Neural cell (in vitro differentiated cells): ENCODE measurements around the gene KCNA4. TPM values are rescaled to one million over a fixed set of nuclear protein-coding genes. Genes with fewer than 3 reads are reported as not detected.
A peak's percentile ranks its signal among the peaks of the same experiment; 100 is the strongest.

Experiments
- H2AFZ ChIP-seq: fragments of 200-600, 300-800 bp; sonication (generic), shearing (Covaris generic); 2 replicates; pipeline ENCODE4 v1.6.0; 2014; ENCODE audit warnings: low read depth, mild to moderate bottlenecking, antibody characterized with exemption, low read length, moderate library complexity
- H3F3A ChIP-seq: fragments of 200-600 bp; shearing (Covaris generic); 2 replicates; pipeline ENCODE4 v1.6.1; 2016; ENCODE audit warnings: mild to moderate bottlenecking, moderate library complexity, mixed read lengths, antibody characterized with exemption, low read length; ENCODE audit not compliant: insufficient read depth, poor library complexity, severe bottlenecking
- H3K27ac ChIP-seq: fragments of 200-600, 300-800 bp; sonication (generic), shearing (Covaris generic); 2 replicates; pipeline ENCODE4 v1.5.1; 2014; ENCODE audit warnings: mild to moderate bottlenecking, low read length, moderate library complexity
- H3K27me3 ChIP-seq: fragments of 300-800, 200-600 bp; sonication (generic), shearing (Covaris generic); 2 replicates; pipeline ENCODE4 v1.6.0; 2014; ENCODE audit warnings: mild to moderate bottlenecking, low read depth, low read length, moderate library complexity; ENCODE audit not compliant: insufficient read depth
- H3K36me3 ChIP-seq: fragments of 300-800, 200-600 bp; sonication (generic), shearing (Covaris generic); 2 replicates; pipeline ENCODE4 v1.5.1; 2014; ENCODE audit warnings: mild to moderate bottlenecking, antibody characterized with exemption, low read length, moderate library complexity; ENCODE audit not compliant: insufficient read depth
- H3K4me2 ChIP-seq: fragments of 300-800, 200-600 bp; sonication (generic), shearing (Covaris generic); 2 replicates; pipeline ENCODE4 v1.6.0; 2014; ENCODE audit warnings: mild to moderate bottlenecking, low read length
- H3K4me3 ChIP-seq: fragments of 300-800, 200-600 bp; sonication (generic), shearing (Covaris generic); 2 replicates; pipeline ENCODE4 v1.5.1; 2014; ENCODE audit warnings: mild to moderate bottlenecking, low read length, moderate library complexity
- H3K79me2 ChIP-seq: fragments of 200-600 bp; shearing (Covaris generic); replicated peaks from 2 replicates; pipeline ENCODE4 v1.6.0; 2014; ENCODE audit warnings: mild to moderate bottlenecking, low read length, moderate library complexity; ENCODE audit not compliant: insufficient read depth
- H3K9ac ChIP-seq: fragments of 300-800, 200-600 bp; sonication (generic), shearing (Covaris generic); 2 replicates; pipeline ENCODE4 v1.6.1; 2016; ENCODE audit warnings: mild to moderate bottlenecking, low read length, mixed read lengths
- H3K9me2 ChIP-seq: fragments of 200-600 bp; shearing (Covaris generic); 2 replicates; pipeline ENCODE4 v1.6.1; 2016; ENCODE audit warnings: mild to moderate bottlenecking, low read length, mixed read lengths; ENCODE audit not compliant: insufficient read depth
- H3K9me3 ChIP-seq: fragments of 200-600, 300-800 bp; sonication (generic), shearing (Covaris generic); 2 replicates; pipeline ENCODE4 v1.6.1; 2016; ENCODE audit warnings: mild to moderate bottlenecking, mixed run types, low read length, moderate library complexity, mixed read lengths
- H4K20me1 ChIP-seq: fragments of 200-600 bp; shearing (Covaris generic); 2 replicates; pipeline ENCODE4 v1.6.1; 2016; ENCODE audit warnings: mild to moderate bottlenecking, mixed run types; ENCODE audit not compliant: insufficient read depth
- EP300 ChIP-seq: fragments of 450-650 bp; conservative IDR thresholded peaks from 2 replicates; pipeline ENCODE4 v1.6.1; 2014; ENCODE audit warnings: antibody characterized with exemption, mild to moderate bottlenecking, moderate library complexity; ENCODE audit not compliant: poor library complexity, severe bottlenecking
- POLR2AphosphoS5 ChIP-seq: IDR thresholded peaks from 2 replicates; pipeline ENCODE4 v1.6.1; 2012
- TAF1 ChIP-seq: IDR thresholded peaks from 2 replicates; pipeline ENCODE4 v1.6.1; 2012; ENCODE audit warnings: low read depth
- polyA plus RNA-seq: library from polyadenylated mRNA; depleted of rRNA; stranded (reverse); fragments of >200 nt; gene quantifications from 2 replicates; pipeline ENCODE4 v1.2.3, GENCODE V29; 2014
- TF ChIP-seq, protein P1 (sequence below): fragments of 450-650 bp; IDR thresholded peaks from 2 replicates; pipeline ENCODE4 v1.5.1; 2014; ENCODE audit warnings: antibody characterized with exemption, mild to moderate bottlenecking, moderate library complexity; ENCODE audit not compliant: poor library complexity, severe bottlenecking
- TF ChIP-seq, protein P2 (sequence below): IDR thresholded peaks from 2 replicates; pipeline ENCODE4 v1.6.1; 2012; ENCODE audit warnings: borderline replicate concordance

The KCNA4 gene
- polyA plus RNA-seq, 1 donor from 2014 or later, result 5.9 TPM

DNA sequence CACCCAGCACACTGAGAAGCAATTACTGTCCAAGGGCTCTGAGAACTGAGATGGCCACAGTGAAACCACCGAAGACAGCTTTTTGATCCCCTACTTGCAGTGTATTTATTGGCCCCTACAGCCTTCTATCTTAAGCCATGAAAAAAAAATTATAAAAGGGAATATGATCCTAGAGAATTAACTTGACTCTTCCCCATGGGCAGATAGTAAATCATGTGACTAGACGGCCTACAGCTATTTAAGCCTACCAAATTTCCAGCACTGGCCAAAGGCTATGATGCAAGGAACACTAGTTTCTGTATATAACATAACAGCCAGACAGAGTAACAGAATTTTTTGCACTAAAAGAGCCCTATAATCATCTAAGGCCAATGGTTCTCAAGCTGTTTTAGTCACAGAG lies 53.8 kb downstream of the KCNA4 start:
- Histone ChIP-seq H3K36me3 (no peaks in the 10 kb centered on the region), H3K79me2 (no peaks in the 10 kb centered on the region), H2AFZ (no peak overlapping the region), H3K9ac (no peak overlapping the region), H3F3A (no peaks in the 10 kb centered on the region), H3K27me3 (no peaks in the 10 kb centered on the region), H3K4me3 (no peak overlapping the region), H4K20me1 (no peaks in the 10 kb centered on the region), H3K4me2 (no peak overlapping the region), H3K27ac (no peak overlapping the region), H3K9me2 (no peaks in the 10 kb centered on the region), H3K9me3 (no peaks in the 10 kb centered on the region)
- TF ChIP-seq, protein P1, sequence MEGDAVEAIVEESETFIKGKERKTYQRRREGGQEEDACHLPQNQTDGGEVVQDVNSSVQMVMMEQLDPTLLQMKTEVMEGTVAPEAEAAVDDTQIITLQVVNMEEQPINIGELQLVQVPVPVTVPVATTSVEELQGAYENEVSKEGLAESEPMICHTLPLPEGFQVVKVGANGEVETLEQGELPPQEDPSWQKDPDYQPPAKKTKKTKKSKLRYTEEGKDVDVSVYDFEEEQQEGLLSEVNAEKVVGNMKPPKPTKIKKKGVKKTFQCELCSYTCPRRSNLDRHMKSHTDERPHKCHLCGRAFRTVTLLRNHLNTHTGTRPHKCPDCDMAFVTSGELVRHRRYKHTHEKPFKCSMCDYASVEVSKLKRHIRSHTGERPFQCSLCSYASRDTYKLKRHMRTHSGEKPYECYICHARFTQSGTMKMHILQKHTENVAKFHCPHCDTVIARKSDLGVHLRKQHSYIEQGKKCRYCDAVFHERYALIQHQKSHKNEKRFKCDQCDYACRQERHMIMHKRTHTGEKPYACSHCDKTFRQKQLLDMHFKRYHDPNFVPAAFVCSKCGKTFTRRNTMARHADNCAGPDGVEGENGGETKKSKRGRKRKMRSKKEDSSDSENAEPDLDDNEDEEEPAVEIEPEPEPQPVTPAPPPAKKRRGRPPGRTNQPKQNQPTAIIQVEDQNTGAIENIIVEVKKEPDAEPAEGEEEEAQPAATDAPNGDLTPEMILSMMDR, result no peak
- no peak for TF ChIP-seq TAF1
- TF ChIP-seq, protein P2, sequence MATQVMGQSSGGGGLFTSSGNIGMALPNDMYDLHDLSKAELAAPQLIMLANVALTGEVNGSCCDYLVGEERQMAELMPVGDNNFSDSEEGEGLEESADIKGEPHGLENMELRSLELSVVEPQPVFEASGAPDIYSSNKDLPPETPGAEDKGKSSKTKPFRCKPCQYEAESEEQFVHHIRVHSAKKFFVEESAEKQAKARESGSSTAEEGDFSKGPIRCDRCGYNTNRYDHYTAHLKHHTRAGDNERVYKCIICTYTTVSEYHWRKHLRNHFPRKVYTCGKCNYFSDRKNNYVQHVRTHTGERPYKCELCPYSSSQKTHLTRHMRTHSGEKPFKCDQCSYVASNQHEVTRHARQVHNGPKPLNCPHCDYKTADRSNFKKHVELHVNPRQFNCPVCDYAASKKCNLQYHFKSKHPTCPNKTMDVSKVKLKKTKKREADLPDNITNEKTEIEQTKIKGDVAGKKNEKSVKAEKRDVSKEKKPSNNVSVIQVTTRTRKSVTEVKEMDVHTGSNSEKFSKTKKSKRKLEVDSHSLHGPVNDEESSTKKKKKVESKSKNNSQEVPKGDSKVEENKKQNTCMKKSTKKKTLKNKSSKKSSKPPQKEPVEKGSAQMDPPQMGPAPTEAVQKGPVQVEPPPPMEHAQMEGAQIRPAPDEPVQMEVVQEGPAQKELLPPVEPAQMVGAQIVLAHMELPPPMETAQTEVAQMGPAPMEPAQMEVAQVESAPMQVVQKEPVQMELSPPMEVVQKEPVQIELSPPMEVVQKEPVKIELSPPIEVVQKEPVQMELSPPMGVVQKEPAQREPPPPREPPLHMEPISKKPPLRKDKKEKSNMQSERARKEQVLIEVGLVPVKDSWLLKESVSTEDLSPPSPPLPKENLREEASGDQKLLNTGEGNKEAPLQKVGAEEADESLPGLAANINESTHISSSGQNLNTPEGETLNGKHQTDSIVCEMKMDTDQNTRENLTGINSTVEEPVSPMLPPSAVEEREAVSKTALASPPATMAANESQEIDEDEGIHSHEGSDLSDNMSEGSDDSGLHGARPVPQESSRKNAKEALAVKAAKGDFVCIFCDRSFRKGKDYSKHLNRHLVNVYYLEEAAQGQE, result no peak
- no peak for TF ChIP-seq EP300
- no peak for TF ChIP-seq POLR2AphosphoS5

DNA sequence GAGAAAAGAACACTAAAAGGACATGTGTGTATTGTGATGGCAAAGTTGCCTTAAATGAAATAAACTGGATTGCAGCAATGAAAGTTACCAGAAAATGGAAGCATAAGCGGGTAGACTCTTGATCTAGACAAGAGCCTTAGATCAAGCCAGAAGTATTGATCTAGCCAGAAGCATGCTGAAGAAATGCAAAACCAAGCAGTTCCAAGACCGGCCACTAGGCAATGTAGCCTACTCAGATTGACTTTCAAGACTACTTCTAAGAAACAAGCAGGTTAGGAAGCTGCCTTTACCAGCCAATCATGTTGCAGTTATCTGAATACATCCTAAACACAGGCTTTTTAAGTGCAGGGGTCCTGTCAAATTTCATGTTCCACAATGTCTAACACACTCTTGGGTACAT lies 54.6 kb downstream of the KCNA4 start:
- Histone ChIP-seq H3F3A (no peaks in the 10 kb centered on the region), H3K9me3 (no peaks in the 10 kb centered on the region), H3K9ac (no peak overlapping the region), H3K36me3 (no peaks in the 10 kb centered on the region), H3K27ac (no peak overlapping the region), H3K79me2 (no peaks in the 10 kb centered on the region), H4K20me1 (no peaks in the 10 kb centered on the region), H3K27me3 (no peaks in the 10 kb centered on the region), H3K4me2 (no peak overlapping the region), H3K9me2 (no peaks in the 10 kb centered on the region), H3K4me3 (no peak overlapping the region), H2AFZ (no peak overlapping the region)
- no peak for TF ChIP-seq TAF1
- TF ChIP-seq, protein P1, result peak; percentile 28

Other genes starting within 250 kb of the KCNA4 start
- not detected in 2 replicates for gene FSHB, start 214.0 kb upstream of the KCNA4 start, polyA plus RNA-seq